Lower leg skin (tissue), 3 donors: Measurements from ENCODE around the gene DGLUCY.

ENCODE experiments used
- CTCF ChIP-seq, 3 donors: fragments of 450-650 bp; IDR thresholded peaks; one replicate each; pipeline ENCODE4 v1.5.1; 2016; ENCODE audit warnings: antibody characterized with exemption in 3 of 3, mild to moderate bottlenecking in 3 of 3, moderate library complexity in 2 of 3
- POLR2A ChIP-seq, 2 donors: fragments of 450-650 bp; IDR thresholded peaks; one replicate each; pipeline ENCODE4 v1.6.1; 2016 to 2017; ENCODE audit warnings: antibody characterized with exemption in 2 of 2, mild to moderate bottlenecking in 1 of 2, moderate library complexity in 1 of 2

- no peak for TF ChIP-seq CTCF (IDR thresholded peaks at IDR 0.05)
- TF ChIP-seq POLR2A (IDR thresholded peaks at IDR 0.05) = no peak
These were observed 105.9 kb downstream of the DGLUCY start for GRCh38 chr14:91219517-91220389.
